ENCODE data around the gene TRIM46.
"Not testable (repeated sequence)": the region's sequence is repeated elsewhere in the genome, so short reads cannot be mapped to it uniquely, and the experiment has no call there.

Gene TRIM46

DNA sequence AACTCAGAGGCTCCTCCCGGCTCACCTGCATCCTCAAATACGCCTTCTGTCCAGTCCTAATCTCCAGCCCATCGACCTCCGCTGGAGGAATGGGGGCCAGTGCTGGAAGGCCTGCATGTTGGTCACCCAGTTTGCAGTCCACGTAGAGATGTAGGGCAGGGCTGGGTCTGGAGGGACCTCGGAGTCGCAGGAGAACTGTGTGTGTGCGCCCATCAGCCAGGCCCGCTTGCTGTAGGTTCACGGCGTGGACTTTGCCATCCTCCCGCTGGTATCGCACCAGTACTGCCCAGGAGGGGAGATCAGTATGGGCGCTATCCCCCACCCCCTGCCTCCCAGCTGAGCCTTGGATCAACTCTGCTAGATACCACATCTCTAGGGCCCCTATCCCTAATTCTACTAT is 31.4 kb downstream of the TRIM46 start:
- DNase-seq (ENCODE audit: low read depth in 2 of 2): no peak

DNA sequence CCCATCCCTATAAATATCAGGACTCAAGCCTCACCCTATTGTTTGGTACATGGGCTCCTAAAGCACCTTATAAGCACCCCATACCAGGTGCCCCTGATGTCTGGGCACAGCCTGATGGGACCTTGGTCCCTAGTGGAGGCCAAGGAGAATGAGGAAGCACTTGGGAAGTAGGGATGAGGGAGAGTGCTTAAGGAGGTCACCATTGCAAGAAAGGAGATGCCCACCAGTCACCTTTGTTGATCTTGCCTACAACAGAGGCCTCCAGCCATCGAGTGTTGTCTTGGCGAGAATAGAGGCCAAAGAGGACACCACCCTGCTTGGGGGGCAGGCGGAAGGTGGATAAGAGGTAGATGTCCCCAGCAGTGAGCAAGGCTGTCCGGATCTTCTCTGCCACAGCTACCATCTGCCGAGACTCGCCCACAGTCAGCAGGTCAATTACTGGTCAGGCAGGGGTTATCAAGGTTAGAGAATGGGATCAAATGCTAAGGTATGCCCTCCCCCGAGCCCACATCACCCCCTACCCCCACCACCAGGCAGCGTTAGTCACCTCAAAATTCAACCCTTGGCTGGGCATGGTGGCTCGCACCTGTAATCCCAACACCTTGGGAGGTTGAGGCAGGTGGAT is 32.4 kb downstream of the TRIM46 start:
- DNase-seq (ENCODE audit: low read depth in 2 of 2): no peak

DNA sequence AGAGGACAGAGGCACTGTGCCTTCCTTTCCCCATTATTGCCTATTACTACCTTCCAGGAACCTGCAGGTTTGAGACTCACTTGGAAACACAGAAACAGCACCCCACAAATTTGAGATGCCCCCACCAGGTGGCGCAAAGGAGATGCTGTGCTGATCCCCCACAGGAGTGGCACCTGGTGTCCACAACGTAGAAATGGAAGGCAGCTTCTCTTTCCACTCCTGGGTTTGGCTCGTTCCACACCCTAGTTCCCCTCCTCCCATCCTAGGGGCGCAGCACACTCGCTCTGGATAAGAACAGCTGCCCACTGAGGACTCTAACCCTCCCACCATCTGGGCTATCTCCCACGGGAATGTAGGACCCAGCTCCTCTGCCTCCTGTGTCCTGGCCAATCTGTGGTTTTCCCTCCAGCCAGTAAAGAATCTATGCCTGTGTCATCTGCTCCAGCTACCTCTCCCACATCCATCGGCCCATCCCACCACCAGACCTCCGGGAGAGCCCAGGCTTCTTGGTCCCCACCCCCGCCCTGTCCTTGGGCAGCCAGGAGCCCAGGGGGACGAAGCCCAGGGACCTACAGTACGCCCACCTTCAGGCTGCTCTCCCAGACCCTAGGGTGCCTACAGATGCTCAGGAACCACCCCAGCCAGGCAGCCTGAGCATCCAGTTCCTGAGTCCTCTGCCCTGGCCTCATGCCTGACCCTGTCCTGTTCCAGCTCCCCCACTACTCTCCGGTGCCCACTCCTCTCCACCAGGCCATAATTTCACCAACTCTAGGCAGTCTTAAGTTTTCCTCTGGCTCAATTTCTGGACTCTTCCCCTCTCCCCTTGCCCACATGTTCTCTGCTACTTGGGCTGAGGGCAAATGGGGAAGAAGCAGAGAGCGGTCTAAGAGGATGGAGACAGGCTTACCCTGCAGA is 33.5 kb downstream of the TRIM46 start:
- peak; percentile 87 to 90 for DNase-seq (ENCODE audit: low read depth in 2 of 2)

DNA sequence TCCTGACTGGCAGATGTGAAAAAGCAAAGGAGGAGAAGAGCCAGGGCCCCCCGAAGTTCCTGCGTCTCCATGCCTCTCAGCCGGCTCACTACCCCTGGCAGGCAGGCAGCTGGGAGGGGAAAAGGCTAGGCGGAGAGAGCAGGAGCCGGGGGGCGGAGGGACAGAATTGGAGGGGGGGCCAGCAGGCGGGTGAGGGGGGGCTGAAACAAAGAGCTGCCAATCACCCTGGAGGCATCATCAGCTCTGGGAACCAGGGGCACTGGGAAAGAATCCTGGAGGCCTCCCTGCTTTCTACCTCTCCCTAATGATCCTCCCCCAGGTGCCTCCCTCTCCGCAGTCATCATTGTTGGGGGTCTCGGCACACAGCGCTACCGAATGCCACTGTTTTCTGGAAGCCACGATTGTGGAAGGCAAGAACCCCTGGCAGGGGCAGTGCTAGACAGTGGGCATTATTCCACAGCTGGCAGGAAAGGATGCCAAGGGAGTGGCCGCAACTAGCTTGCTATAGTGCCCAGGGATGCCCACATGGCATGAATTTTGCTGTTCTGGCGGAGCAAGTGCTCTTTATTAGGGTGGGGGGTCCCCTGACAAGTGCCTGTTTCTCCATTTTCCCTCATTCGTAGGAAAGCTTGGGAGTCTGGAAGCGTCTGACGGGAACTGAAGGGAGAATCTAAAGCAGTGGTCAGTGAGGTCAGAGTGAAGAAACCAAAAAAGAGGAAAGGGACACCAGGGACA is 34.3 kb downstream of the TRIM46 start, which contains the start of gene THBS3:
Gene THBS3 (minus strand): TSS at position 92 of the 735 bp plus-strand sequence. CDS start 21 bp downstream, at position 71.
- no peak for DNase-seq (ENCODE audit: low read depth in 2 of 2)

DNA sequence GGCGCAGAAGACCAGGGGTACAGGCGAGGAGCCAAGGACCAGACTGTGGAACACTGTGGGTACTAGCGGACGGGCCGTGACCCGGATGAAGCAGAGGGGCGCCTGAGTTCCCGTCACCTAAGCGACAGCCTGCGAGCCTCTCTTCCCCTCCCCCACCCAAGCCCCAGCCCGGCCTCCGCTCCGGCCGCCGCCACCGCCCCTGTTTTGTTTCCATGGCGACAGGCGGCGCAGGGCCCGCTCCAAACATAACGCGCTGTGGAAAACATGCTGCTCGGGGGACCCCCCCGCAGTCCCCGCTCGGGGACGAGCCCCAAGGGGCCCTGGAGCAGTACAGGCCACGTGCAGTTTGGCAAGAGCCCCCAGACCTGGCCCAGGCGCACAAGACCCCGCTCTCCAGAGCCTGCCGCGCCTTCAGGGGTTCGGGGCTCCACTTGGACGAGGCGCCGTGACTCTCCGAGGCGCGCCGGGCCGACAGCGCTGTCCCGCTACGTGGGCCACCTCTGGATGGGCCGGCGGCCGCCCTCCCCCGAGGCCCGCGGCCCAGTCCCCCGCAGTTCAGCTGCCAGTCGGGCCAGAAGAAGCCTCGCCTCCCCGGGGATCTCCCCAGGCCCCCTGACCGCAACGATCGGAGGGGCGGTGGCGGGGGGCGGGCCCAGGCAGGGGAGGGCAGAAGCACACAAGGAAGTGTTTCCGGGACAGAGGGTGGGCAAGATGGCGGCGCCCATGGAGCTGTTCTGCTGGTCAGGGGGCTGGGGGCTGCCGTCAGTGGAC is 35.1 kb downstream of the TRIM46 start, which contains the start of gene MTX1:
Gene MTX1 (plus strand): TSS at position 155 of the 771 bp plus-strand sequence. CDS start 110 bp downstream, at position 265.
- peak; percentile 74 to 87 for DNase-seq (ENCODE audit: low read depth in 2 of 2)

DNA sequence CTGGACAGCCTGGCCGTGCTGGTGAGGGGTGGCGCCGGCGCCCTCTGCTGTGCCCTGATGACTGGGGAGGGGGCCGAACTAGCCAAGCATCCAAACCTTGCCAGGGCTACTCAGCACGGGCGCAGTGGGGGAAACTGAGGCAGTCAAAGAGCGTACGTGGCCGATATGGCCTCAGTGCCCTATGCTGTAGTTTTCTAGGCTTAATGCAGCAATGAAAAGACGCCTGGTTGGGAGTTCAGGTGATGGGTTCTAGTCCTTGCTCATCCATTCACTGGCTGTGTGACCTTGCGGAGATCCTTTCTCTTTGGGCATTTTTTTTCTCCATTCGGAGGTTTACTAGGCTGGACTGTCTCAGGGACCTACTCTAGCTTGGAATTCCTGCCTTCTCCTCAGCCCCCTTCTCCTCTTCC is 35.7 kb downstream of the TRIM46 start:
- DNase-seq (ENCODE audit: low read depth in 2 of 2): no peak

DNA sequence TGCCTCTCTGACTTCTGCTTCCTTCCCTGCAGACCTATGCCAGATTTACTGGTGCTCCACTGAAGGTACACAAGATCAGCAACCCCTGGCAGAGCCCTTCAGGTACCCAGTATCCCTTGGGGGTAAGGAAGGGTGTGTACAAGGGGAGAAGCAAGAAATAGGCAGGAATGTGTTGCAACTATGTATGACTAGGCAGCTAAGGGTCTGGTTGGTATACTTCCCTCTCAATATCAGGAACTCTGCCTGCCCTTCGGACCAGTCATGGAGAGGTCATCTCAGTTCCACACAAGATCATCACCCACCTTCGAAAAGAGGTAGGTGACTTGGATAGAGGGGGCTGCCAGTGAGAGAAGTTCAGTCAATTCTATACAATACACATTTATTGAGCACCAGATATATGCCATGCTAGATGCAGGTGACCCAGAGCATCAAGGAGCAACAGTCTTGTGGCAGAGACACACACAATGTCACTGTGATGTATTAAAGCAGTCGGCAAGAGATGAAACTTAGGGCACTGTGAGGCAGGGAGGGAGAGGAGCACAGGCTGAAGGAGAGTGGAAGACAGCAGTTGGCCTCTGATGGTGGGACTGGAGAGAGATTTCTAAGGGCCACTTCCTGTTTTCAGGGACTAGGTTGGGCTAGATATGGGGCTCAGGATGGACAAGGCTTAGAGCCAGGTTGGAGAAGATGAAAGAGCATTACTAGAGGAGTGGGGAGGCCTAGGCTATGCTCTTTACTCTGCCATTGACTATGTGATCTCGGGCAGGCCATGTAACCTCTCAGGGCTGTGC is 36.9 kb downstream of the TRIM46 start:
- DNase-seq (ENCODE audit: low read depth in 2 of 2): no peak

DNA sequence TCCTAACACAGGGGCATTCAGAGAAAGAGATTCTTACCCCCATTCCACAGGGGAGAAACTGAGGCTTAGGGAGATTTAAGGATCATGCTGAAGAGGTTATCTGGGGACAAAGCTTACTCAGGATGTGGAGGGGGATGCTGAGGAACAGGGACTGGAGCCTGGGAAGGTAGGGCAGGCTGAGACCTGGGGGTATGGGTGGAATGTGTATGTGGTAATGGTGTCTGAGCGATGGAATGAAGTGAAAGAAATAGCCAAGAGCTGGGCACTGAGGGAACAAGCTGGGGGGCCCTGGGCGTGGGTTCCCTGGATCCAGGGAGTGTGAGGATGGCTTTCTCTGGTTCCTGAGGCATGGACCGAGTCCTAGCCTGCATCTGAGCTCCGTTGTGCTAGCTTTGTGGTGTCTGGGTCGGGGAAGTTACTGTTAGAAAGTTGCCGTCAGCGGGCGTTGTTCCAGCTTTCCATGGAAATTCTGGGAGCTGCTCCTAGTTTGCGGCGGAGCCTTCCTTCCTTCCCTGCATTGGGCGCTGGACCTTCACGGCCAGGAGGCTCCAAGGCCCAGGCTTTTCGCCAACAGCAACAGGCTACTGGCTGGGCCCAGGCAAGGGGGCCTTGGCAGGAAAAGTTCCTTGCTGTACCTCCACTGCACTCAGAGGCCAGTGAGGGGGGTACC is 37.9 kb downstream of the TRIM46 start:
- DNase-seq (ENCODE audit: low read depth in 2 of 2): not testable (repeated sequence)

DNA sequence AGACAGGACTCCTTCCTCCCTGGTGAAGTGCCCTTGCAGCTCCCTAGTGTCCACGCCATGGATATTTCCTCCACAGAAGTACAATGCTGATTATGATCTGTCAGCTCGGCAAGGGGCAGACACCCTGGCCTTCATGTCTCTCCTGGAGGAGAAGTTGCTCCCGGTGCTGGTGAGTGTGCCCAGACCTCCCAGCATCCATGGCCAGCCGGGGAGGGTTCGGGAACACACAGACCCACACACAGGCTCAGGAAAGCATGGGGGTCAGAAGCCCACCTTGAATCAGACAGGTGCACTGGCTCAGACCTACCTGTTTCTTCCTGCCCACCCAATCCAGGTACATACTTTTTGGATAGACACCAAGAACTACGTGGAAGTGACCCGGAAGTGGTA is 38.4 kb downstream of the TRIM46 start:
- not testable (repeated sequence) for DNase-seq (ENCODE audit: low read depth in 2 of 2)

DNA sequence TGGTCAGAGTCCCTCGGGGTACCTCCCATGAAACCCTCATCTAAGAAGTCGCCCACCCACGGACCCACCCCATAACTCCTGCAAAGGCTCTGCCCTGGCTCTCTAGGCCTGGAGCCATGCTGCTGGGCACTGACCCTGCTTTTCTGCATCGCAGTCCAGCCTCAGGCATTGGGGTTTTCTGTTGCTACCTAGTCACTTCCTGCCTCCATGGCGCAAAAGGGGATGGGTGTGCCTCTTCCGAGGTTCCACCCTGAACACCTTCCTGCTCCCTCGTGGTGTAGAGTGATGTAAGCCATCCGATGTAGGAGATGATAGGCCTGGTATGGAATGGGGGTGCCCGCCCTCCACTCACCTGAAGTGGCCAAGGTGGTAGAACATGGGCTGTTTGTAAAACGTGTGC is 41.1 kb downstream of the TRIM46 start:
- DNase-seq (ENCODE audit: low read depth in 2 of 2): not testable (repeated sequence)

DNA sequence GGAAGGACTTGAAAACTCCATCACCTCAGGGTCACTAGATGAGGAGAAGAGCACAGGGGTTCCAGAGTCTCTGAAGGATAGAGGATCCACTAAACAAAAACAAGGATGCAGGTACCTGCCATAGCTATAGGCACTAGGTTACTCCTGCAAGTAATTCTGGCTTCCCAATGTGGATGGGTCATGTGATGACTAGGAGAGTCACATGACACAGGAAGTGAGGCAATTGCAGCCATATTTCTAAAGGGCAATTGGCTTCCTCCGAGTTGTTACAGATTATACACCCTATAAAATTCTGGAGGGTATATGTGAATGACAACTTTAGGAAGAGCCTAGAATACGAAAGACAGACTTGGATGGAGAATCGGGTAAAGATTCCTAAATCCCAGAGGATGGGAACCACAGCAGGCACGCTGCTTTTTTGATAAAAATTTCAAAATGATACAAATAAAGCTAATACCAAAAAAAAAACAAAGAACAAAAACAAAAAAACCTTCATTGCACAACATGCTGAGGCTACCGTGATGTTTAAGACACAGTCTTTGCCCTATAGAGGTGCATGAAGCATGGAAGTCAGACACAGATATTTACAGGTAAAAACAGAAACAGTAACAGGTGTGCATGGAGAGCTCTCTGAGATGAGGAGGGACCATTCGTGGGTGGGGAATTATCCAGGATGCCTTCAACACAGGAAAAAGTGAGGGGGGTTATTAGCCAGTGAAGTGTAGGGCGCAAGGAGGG is 45.4 kb downstream of the TRIM46 start:
- DNase-seq (ENCODE audit: low read depth in 2 of 2): no peak

DNA sequence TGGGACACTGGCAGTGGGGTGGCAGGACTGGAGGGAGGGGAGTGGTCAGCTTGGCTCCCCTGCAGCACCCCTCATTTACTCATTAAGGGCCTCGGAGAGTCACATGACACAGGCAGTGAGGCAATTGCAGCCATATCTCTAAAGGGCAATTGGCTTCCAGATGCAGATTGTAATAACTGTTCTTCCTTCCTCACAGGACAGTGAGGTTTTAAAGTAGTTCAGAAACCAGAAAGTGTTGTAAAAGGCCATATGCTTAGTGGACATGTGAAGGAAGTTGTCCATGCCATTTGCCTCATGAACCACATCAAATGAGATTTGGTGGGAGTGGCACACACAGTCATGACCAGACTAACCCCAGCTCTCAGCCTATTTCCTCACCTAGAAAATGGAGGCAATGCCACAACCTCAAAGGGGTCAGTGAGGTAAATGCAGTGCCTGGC is 46.0 kb downstream of the TRIM46 start:
- no peak for DNase-seq (ENCODE audit: low read depth in 2 of 2)

DNA sequence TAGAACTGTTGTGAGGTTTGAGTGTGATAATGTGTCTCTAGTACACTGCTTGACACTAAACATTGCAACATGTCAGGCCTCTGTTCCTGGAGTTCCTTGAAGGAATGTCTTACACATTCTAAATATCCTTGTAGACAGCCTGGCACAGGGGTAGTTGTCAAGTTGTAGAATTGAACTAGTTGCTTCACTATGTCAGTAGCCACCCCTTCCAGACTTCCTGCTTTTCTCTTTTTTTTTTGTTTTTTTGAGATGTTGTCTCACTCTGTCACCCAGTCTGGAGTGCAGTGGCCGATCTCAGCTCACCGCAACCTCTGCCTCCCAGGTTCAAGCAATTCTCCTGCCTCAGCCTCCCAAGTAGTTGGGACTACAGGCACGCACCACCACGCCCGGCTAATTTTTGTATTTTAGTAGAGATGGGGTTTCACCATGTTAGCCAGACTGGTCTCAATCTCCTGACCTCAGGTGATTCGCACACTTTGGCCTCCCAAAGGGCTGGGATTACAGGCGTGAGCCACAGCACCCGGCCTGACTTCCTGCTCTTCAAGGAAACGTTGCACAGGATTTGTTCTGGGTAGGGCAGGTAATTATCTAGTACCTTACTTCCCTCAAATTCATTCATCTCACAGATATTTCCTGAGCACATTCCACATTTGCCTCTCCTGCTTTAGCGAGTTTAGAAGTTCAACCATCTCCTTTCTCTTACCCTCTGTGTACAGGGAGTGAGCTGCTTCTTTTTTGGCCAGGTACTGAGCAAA is 46.7 kb downstream of the TRIM46 start:
- DNase-seq (ENCODE audit: low read depth in 2 of 2): not testable (repeated sequence)

DNA sequence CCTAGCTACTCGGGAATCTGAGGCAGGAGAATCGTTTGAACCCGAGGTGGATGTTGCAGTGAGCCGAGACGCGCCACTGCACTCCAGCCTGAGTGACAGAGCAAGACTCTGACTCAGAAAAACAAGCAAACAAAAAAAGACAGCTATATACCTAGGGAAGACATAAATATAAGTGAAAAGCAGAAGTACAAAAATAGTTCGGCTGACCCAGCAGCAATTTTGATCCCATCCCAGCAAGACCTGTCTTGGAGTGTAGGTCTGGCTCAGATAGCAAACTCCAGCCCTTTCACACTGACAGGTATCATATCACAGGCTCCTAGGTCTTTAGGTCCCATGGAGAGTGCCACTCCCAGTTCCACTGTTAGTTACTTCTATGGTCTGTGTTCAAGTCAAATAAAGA is 49.4 kb downstream of the TRIM46 start:
- no peak for DNase-seq (ENCODE audit: low read depth in 2 of 2)

DNA sequence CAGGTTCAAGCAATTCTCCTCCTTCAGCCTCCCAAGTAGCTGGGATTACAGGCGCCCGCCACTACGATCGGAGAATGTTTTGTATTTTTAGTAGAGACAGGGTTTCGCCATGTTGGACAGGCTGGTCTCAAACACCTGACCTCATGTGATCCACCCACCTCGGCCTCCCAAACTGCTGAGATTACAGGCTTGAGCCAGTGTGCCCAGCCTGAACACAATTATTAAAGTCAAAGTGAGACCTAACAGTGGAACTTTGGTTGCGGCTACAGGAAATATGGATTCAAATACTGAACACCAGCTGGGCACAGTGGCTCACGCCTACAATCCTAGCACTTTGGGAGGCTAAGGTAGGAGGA is 51.7 kb downstream of the TRIM46 start:
- DNase-seq (ENCODE audit: low read depth in 2 of 2): not testable (repeated sequence)

DNA sequence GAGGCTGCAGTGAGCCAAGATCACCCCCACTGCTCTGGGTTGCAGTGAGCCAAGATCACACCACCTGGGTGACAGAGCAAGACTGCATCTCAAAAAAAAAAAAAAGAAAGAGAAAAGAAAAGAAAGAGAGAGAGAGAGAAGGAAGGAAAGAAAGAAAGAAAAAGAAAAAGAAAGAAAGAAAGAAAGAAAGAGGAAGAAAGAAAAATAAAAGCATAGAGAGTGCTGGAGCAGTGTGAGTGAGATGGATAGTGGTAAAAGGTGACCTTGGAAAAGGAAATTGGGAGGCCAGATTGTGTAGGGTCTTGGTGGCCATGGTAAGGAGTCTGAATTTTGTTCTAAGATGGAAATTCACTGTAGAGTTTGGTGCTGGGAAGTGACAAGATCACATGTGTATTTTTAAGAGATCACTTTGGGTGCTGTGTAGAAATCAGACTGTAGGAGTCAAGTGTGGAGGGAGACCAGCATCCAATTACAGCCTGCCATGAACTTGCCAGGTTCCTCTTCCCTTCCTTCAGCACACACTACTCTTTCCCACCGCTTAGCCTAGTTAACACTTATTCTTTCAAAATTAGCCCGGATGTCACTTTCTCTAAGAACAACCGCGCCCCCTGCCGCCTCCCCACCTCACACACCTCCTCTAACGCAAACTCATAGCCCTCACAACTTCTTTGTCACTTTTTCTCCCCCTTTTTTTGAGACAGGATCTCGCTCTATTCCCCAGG is 52.7 kb downstream of the TRIM46 start:
- peak; percentile 64 to 78 for DNase-seq (ENCODE audit: low read depth in 2 of 2)

DNA sequence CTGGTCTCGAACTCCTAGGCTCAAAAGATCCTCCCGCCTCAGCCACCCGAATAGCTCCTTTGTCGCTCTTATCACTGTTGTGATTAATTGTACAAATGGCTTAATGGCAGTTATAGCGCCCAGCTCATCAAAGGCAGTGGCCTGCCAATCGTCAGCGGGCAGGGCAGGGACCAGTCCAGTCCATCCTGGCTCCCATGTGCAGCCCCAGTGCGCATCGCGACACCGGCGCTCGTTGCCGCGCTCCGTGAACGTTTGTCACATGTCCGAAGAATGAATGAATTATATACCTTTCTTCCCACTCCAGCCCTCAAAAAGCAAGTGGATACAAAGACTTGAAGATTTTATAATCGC is 53.2 kb downstream of the TRIM46 start:
- DNase-seq (ENCODE audit: low read depth in 2 of 2): peak; percentile 31 to 32

Data from stimulated activated CD4-positive, alpha-beta T cell treated with anti-CD3 and anti-CD28 coated beads, Interleukin-4, amount 100 ng/mL, for 48 hours (primary cell).